Thyroid gland (tissue), 4 donors: ENCODE measurements around the gene OAT. TPM values are rescaled to one million over a fixed set of nuclear protein-coding genes. Genes with fewer than 3 reads are reported as not detected.

ENCODE experiments used
- DNase-seq, 2 donors: peaks; one replicate each; pipeline ENCODE4 v3.0.0-alpha.2; 2019
- H3K27ac ChIP-seq, 3 donors: fragments of 200-600 bp; sonication (generic); 1 replicate in 2 of 3; 2 replicates in 1 of 3; pipeline ENCODE4 v1.5.1; 2016 to 2019; ENCODE audit warnings: mild to moderate bottlenecking in 1 of 3, moderate library complexity in 1 of 3
- H3K27me3 ChIP-seq: fragments of 200-600 bp; sonication (generic); one replicate; pipeline ENCODE4 v1.5.1; 2019
- H3K36me3 ChIP-seq, 2 donors: fragments of 200-600 bp; sonication (generic); one replicate each; pipeline ENCODE4 v1.5.1; 2016 to 2019
- H3K4me1 ChIP-seq, 2 donors: fragments of 200-600 bp; sonication (generic); one replicate each; pipeline ENCODE4 v1.5.1; 2017 to 2019
- H3K4me3 ChIP-seq, 3 donors: fragments of 200-600 bp; sonication (generic); replicated peaks in 1 of 3; 1 replicate in 2 of 3; 2 replicates in 1 of 3; pipeline ENCODE4 v1.5.1; 2016; ENCODE audit warnings: mild to moderate bottlenecking in 1 of 3
- H3K9me3 ChIP-seq: fragments of 200-600 bp; sonication (generic); one replicate; pipeline ENCODE4 v1.5.1; 2017
- POLR2A ChIP-seq, 2 donors: fragments of 450-650 bp; IDR thresholded peaks; one replicate each; pipeline ENCODE4 v1.6.1; 2017; ENCODE audit warnings: antibody characterized with exemption in 2 of 2, mild to moderate bottlenecking in 2 of 2, moderate library complexity in 1 of 2
- WGBS, 2 donors: methylation state at CpG; one replicate each; pipeline ENCODE4 v1.1.5; 2017; 5-methylcytosine and 5-hydroxymethylcytosine counted together
- intact Hi-C: fragments of 100-400 bp; cut with DNase I; formaldehyde crosslinking; loops from one replicate; pipeline ENCODE4 v1.15.1; 2023
- total RNA-seq, 4 donors: library from RNA; depleted of rRNA; stranded (reverse); fragments of >200 nt; gene quantifications; one replicate each; pipeline ENCODE4 v1.2.3, GENCODE V29; 2016
- TF ChIP-seq, protein P1 (sequence below), 6 experiments: fragments of 200-600 bp in 3 of 6; fragments of 450-650 bp in 3 of 6; sonication (generic) in 3 of 6; IDR thresholded peaks; one replicate each; pipeline ENCODE4 v1.5.1; 2016 to 2019; ENCODE audit warnings: antibody characterized with exemption in 6 of 6, mild to moderate bottlenecking in 2 of 6, inconsistent platforms in 1 of 6, moderate library complexity in 1 of 6

OAT gene
- total RNA-seq, 4 donors from 2014 or later, result 75.3 to 111 (median 95.8) TPM

DNA sequence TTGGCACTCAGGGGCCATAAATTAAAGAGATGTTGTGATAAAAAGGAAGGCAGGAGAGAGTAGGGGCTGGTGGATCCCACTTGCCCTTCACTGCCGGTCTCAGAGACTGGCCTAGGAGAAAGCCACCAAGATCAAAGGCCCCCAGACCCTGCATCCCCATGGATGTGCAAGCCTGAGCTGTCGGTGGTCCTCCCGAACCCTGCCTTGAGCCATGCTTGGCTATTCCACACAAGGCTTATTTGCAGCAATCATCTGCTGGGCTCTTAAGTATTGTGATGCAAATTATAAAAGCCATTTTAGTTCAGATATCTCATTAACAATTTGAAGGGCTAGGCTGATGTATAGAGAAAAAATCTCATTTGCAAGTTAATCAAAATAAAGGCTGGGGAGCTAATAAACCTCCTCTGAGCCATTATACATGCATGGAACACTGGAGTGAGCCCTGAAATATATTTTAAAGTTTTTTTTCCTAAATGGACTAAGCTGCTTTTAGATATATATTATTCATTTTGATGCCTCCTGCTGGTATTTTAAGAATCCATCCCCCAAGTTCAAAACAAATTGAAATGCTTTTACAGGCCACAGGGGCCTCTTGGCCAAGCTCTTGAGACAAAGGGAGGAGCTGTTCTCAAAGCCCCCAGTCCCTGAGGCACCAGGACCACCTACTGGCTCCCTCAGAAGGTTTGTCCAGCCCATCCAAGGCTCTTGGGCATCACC is 28.1 kb downstream of the OAT start:
- Histone ChIP-seq H3K4me1 (peaks cover 5 to 6% of the 10 kb centered on the region in 2 donors), H3K27me3 (no peaks in the 10 kb centered on the region), H3K36me3 (no peaks in the 10 kb centered on the region), H3K9me3 (no peaks in the 10 kb centered on the region), H3K27ac (no peak overlapping the region), H3K4me3 (no peak overlapping the region)
- WGBS, 2 donors, result 88 to 90% methylated on average over 3 of the region's 3 CpGs
- intact Hi-C loops, result loop anchor here (2.0 kb wide), 1 partner anchor 396 kb away; no protein-coding TSS in a partner anchor
- no peak for DNase-seq
- no peak for TF ChIP-seq POLR2A (IDR thresholded peaks at IDR 0.05)
- TF ChIP-seq, protein P1, sequence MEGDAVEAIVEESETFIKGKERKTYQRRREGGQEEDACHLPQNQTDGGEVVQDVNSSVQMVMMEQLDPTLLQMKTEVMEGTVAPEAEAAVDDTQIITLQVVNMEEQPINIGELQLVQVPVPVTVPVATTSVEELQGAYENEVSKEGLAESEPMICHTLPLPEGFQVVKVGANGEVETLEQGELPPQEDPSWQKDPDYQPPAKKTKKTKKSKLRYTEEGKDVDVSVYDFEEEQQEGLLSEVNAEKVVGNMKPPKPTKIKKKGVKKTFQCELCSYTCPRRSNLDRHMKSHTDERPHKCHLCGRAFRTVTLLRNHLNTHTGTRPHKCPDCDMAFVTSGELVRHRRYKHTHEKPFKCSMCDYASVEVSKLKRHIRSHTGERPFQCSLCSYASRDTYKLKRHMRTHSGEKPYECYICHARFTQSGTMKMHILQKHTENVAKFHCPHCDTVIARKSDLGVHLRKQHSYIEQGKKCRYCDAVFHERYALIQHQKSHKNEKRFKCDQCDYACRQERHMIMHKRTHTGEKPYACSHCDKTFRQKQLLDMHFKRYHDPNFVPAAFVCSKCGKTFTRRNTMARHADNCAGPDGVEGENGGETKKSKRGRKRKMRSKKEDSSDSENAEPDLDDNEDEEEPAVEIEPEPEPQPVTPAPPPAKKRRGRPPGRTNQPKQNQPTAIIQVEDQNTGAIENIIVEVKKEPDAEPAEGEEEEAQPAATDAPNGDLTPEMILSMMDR (IDR thresholded peaks at IDR 0.05), result no peak

DNA sequence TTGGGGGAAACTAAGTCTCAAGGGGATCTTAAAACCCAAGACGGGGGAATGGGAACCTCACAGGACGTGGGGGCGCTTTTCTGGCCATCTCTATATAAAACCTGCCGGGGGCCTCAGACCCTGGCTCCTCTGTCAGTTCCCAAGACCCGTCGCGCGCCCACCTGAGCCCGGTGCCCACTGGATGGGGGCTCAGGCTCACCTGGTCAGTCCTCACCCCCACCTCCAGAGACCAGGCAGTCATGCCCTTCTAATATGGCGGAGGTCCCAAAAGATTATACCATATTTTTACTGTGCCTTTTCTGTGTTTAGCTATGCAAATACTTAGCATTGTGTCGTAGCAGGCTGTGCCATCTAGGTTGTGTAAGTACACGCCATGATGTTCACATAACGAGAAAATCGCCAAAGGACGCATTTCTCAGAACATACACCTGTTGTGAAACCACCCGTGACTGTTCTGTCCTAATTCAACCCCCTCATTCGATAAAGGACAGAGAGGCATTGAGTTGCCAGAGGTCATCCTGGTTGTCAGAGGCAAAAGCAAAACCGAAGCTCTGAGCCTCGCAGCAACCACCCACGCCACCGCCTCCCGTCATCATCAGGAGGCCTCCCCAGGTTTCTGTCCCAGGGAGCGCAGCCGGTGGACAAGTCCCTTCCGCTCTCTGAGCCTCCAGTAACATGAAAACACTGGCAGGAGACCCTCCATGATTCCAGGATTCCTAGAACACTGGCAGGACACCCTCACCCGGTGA is 28.9 kb downstream of the OAT start:
- no peak for DNase-seq
- no peak overlapping the region for H3K4me3 ChIP-seq

DNA sequence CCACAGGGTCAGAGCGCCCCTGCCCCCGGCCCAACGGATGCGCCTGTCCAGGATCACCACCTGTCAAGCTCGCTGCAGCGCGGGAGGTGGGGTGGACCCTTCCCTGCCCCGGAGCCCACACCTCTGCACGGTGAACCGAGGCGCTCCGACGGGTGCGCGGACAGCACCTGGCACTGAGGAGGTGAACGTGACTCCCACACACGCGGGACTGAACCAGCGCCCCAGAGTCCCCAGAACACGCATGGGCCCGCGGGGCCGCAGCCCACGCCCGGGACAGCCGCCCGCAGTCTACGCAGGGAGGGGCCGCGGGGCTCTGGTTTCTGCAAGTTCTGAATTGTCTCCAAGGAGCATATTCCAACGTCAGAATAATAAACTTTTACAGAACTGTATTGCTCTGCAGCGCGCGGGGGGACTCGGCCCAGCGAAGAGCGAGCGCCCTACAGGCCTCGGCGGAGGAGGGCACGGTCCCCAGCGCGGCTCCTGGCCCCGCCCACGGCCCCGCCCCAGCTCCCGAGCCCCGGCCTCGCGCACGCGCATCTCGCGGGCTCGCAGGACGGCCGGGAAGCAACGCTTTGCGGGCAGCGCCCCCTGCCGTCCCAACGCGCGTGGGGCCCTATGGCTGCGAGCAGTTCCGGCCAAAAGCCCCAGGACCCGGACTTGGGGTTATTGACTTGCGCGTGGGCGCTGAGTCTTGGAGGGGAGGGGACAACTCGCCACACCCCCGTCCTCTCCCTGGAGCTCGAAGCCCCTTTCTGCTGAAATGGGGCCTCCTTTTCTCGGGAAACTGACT is 29.7 kb downstream of the OAT start:
- H3K4me1 ChIP-seq, result peaks cover 5 to 6% of the 10 kb centered on the region in 2 donors
- H3K27ac ChIP-seq, result no peak overlapping the region
- peak overlapping the region in 2 of 3 donors; percentile 21 to 47 for H3K4me3 ChIP-seq
- no peaks in the 10 kb centered on the region for H3K9me3 ChIP-seq
- DNase-seq, result peak; percentile 88 to 89
- TF ChIP-seq, protein P1 (IDR thresholded peaks at IDR 0.05), result peak; percentile 65 to 99 (median 93)
- TF ChIP-seq POLR2A (IDR thresholded peaks at IDR 0.05), result no peak
- intact Hi-C loops, result no loop called here
- H3K27me3 ChIP-seq, result no peaks in the 10 kb centered on the region
- H3K36me3 ChIP-seq, result no peaks in the 10 kb centered on the region
- WGBS, 2 donors, result 2 to 4% methylated on average over 26 to 33 of the region's 74 CpGs

More for the DNA sequence above, 28.9 kb downstream of the OAT start:
- TF ChIP-seq POLR2A (IDR thresholded peaks at IDR 0.05), result no peak
- TF ChIP-seq, protein P1 (IDR thresholded peaks at IDR 0.05), result peak in 1 of 6 experiments; percentile 6
- H3K27me3 ChIP-seq, result no peaks in the 10 kb centered on the region
- no peaks in the 10 kb centered on the region for H3K36me3 ChIP-seq
- WGBS, 2 donors, result 77% methylated on average over 26 of the region's 26 CpGs
- H3K4me1 ChIP-seq, result peaks cover 5 to 6% of the 10 kb centered on the region in 2 donors
- H3K9me3 ChIP-seq, result no peaks in the 10 kb centered on the region
- intact Hi-C loops, result loop anchor here (2.0 kb wide), 1 partner anchor 395 kb away; no protein-coding TSS in a partner anchor
- no peak overlapping the region for H3K27ac ChIP-seq

DNA sequence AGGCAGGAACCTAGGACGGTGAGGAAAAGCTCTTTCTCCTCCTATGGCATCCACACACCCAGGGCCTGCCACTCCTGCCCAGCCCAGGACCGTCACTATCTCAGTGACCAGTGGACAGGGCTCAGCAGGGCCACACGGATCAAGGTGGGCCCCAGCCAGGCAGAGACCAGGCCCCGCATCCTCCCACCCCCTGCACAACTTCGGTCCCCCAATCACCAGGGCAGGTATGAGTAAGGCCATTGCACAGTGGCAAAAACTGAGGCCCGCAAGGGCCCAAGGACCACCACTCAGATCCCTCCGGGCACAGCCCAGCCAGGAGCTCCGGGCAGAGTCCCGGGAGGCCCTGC is 30.3 kb downstream of the OAT start:
- DNase-seq, result no peak
- intact Hi-C loops, result no loop called here
- Histone ChIP-seq H3K4me3 (no peak overlapping the region), H3K36me3 (no peaks in the 10 kb centered on the region), H3K27me3 (no peaks in the 10 kb centered on the region), H3K4me1 (peaks cover 5 to 6% of the 10 kb centered on the region in 2 donors), H3K27ac (no peak overlapping the region), H3K9me3 (no peaks in the 10 kb centered on the region)
- TF ChIP-seq, protein P1 (IDR thresholded peaks at IDR 0.05), result no peak
- no peak for TF ChIP-seq POLR2A (IDR thresholded peaks at IDR 0.05)
- 90 to 93% methylated on average over 3 to 5 of the region's 9 CpGs for WGBS, 2 donors
